Endothelial cell of umbilical vein (primary cell): ENCODE data around the gene YPEL1. TPM values are rescaled to one million over a fixed set of nuclear protein-coding genes. Genes with fewer than 3 reads are reported as not detected.

ENCODE experiments used
- BruUV-seq: library from RNA; stranded (reverse); fragments of 400-500 nt; replicated peaks from 2 replicates; lab custom pipeline; 2021; lab: Mats Ljungman, UMichigan
- CTCF ChIA-PET: fragments of 300-600, 350-600 bp; sonication (Branson Sonifier 250); formaldehyde crosslinking; loops from one replicate; lab custom pipeline; 2021; ENCODE audit warnings: antibody characterized with exemption, inconsistent platforms; lab: Charles Lee
- POLR2A ChIA-PET: fragments of 300-600, 350-600 bp; sonication (Branson Sonifier 250); formaldehyde crosslinking; loops from one replicate; lab custom pipeline; 2021; ENCODE audit warnings: antibody characterized with exemption, inconsistent platforms; lab: Charles Lee
- DNase-seq: peaks from one replicate; pipeline ENCODE4 v3.0.0-alpha.2; 2011; ENCODE audit warnings: low read depth, low spot score
- FAIRE-seq: peaks from 2 replicates; lab custom pipeline; 2011; peaks lifted over from hg19 to GRCh38; lab: Jason Lieb, UNC
- H2AFZ ChIP-seq: 2 replicates; pipeline ENCODE4 v1.6.0; 2012; ENCODE audit warnings: low read depth, low read length, control low read depth, inconsistent platforms
- H3K27ac ChIP-seq: 2 replicates; pipeline ENCODE4 v1.5.1; 2011; ENCODE audit warnings: low read depth, mild to moderate bottlenecking, control low read depth, low read length, moderate library complexity; ENCODE audit not compliant: insufficient read depth
- H3K27me3 ChIP-seq, 2 experiments: 2 replicates each; pipeline versions ENCODE4 v1.6.0 to v1.6.1; 2011; ENCODE audit warnings: low read length in 2 of 2, mixed read lengths in 1 of 2; ENCODE audit not compliant: control insufficient read depth in 2 of 2, insufficient read depth in 2 of 2
- H3K36me3 ChIP-seq, 2 experiments: 2 replicates in 1 of 2; 3 replicates in 1 of 2; pipeline ENCODE4 v1.5.1; 2011; ENCODE audit warnings: low read length in 2 of 2, mild to moderate bottlenecking in 1 of 2, moderate library complexity in 1 of 2; ENCODE audit not compliant: control insufficient read depth in 2 of 2, insufficient read depth in 2 of 2; ENCODE audit errors: extremely low read depth in 1 of 2
- H3K4me1 ChIP-seq: 3 replicates; pipeline ENCODE4 v1.5.1; 2011; ENCODE audit warnings: mild to moderate bottlenecking, low read length; ENCODE audit not compliant: control insufficient read depth, insufficient read depth; ENCODE audit errors: extremely low read depth
- H3K4me2 ChIP-seq: 2 replicates; pipeline ENCODE4 v1.6.1; 2011; ENCODE audit warnings: low read length, control low read depth, mixed read lengths; ENCODE audit not compliant: insufficient read depth
- H3K4me3 ChIP-seq, 3 experiments: fragments of 200-600 bp in 1 of 3; sonication (generic), shearing (Covaris generic) in 1 of 3; replicated peaks in 1 of 3; 2 replicates each; pipeline ENCODE4 v1.5.1; 2011 to 2016; ENCODE audit warnings: control low read depth in 3 of 3, low read length in 3 of 3, mild to moderate bottlenecking in 2 of 3, inconsistent platforms in 1 of 3, low read depth in 1 of 3, moderate library complexity in 1 of 3; ENCODE audit not compliant: insufficient read depth in 1 of 3
- H3K79me2 ChIP-seq: 2 replicates; pipeline ENCODE4 v1.6.0; 2012; ENCODE audit warnings: low read length, inconsistent platforms; ENCODE audit not compliant: control insufficient read depth, insufficient read depth
- H3K9ac ChIP-seq: replicated peaks from 2 replicates; pipeline ENCODE3; 2011; ENCODE audit warnings: low read length, control low read depth; ENCODE audit not compliant: insufficient read depth; ENCODE audit errors: extremely low read depth
- H3K9me1 ChIP-seq: replicated peaks from 3 replicates; pipeline ENCODE4 v1.6.0; 2011; ENCODE audit warnings: mild to moderate bottlenecking, low read length; ENCODE audit not compliant: control insufficient read depth, insufficient read depth; ENCODE audit errors: extremely low read depth
- H3K9me3 ChIP-seq: replicated peaks from 2 replicates; pipeline ENCODE4 v1.5.1; 2012; ENCODE audit warnings: low read length, inconsistent platforms; ENCODE audit not compliant: control insufficient read depth, insufficient read depth
- H4K20me1 ChIP-seq: replicated peaks from 2 replicates; pipeline ENCODE3; 2011; ENCODE audit warnings: mild to moderate bottlenecking, low read length; ENCODE audit not compliant: control insufficient read depth, insufficient read depth; ENCODE audit errors: extremely low read depth
- EZH2 ChIP-seq: IDR thresholded peaks from 2 replicates; pipeline ENCODE4 v1.6.1; 2012; ENCODE audit warnings: borderline replicate concordance, low read depth, mild to moderate bottlenecking, moderate library complexity, low read length, inconsistent platforms; ENCODE audit not compliant: severe bottlenecking
- FOS ChIP-seq: IDR thresholded peaks from 2 replicates; pipeline ENCODE4 v1.6.1; 2011; ENCODE audit warnings: mild to moderate bottlenecking, low read length, moderate library complexity, borderline replicate concordance; ENCODE audit not compliant: insufficient read depth
- GATA2 ChIP-seq: IDR thresholded peaks from 2 replicates; pipeline ENCODE4 v1.7.0; 2011; ENCODE audit warnings: low read depth, mild to moderate bottlenecking, moderate library complexity, mixed read lengths, low read length; ENCODE audit not compliant: insufficient read length, insufficient read depth
- JUN ChIP-seq: IDR thresholded peaks from 2 replicates; pipeline ENCODE4 v1.6.1; 2011; ENCODE audit warnings: borderline replicate concordance, low read depth; ENCODE audit not compliant: insufficient read length, insufficient read depth
- MYC ChIP-seq: IDR thresholded peaks from one replicate; pipeline ENCODE4 v1.6.1; 2011; ENCODE audit warnings: mild to moderate bottlenecking, low read depth, low read length
- POLR2A ChIP-seq: IDR thresholded peaks from 2 replicates; pipeline ENCODE4 v1.6.1; 2012; ENCODE audit warnings: low read depth, mild to moderate bottlenecking, control low read depth, low read length
- POLR2AphosphoS5 ChIP-seq: IDR thresholded peaks from 2 replicates; pipeline ENCODE4 v1.6.1; 2012; ENCODE audit warnings: low read depth, mild to moderate bottlenecking, control low read depth, low read length, moderate library complexity; ENCODE audit not compliant: insufficient read depth
- dilution Hi-C: fragments of 300-500 bp; cut with MboI; formaldehyde crosslinking; loops from one replicate; pipeline ENCODE4 v1.15.0; 2019; ENCODE audit warnings: low sequenced_read_pairs; ENCODE audit not compliant: extremely low pct_ligation_motif_present
- intact Hi-C: fragments of 100-400 bp; cut with micrococcal nuclease; formaldehyde crosslinking; loops from one replicate; pipeline ENCODE4 v1.10.0; 2022
- polyA plus RNA-seq, 4 experiments: library from polyadenylated mRNA; depleted of rRNA in 3 of 4; stranded (reverse) in 3 of 4; unstranded in 1 of 4; fragments of >200 nt; gene quantifications; 2 replicates each; pipeline versions ENCODE4 v1.2.1 to v1.2.3, GENCODE V29; 2011 to 2012; ENCODE audit warnings: missing spikeins in 1 of 4
- total RNA-seq: library from RNA; stranded (reverse); gene quantifications from 2 replicates; pipeline ENCODE4 v1.2.3, GENCODE V29; 2021
- TF ChIP-seq, protein P1 (sequence below): IDR thresholded peaks from 2 replicates; pipeline ENCODE4 v1.6.1; 2011; ENCODE audit not compliant: insufficient read depth, insufficient read length
- TF ChIP-seq, protein P2 (sequence below), 2 donors: IDR thresholded peaks; 1 replicate in 1 of 2; 2 replicates in 1 of 2; pipeline ENCODE4 v1.5.1; 2011; ENCODE audit warnings: low read length in 2 of 2, mild to moderate bottlenecking in 2 of 2, moderate library complexity in 2 of 2, control low read depth in 1 of 2, inconsistent platforms in 1 of 2, low read depth in 1 of 2; ENCODE audit not compliant: insufficient read depth in 1 of 2; ENCODE audit errors: extremely low read depth in 1 of 2

YPEL1 gene
- total and polyA plus RNA-seq, 2 donors (not counting 3 experiments of a cell fraction or from before 2014, with no cell fraction given) = 3.7 to 6.2 TPM

DNA sequence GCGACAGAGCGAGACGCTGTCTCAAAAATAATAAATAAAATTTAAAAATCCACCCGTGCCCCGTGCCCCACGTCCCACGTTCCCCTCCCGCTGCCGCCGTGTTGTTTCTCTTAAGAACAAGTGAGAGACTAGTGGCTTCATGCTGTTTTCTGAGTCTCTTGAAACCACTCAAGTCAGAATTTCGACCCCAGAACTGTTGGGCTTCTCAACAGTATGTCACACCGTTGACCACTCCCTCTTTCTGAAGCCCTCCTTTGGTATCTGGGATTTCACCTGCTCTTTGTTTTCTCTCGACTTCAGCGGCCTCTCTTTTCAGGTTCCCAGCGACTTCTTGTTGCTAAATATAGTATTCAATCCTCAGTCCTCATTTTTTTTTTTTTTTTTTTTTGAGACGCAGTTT, 68.8 kb downstream of the YPEL1 start:
- no peaks in the 10 kb centered on the region for H3K9me3 ChIP-seq
- FAIRE-seq (no peak), DNase-seq (no peak)
- H3K4me2 ChIP-seq = peak overlapping the region; percentile 90
- peaks cover 8% of the 10 kb centered on the region for H3K79me2 ChIP-seq
- intact Hi-C loops = no loop called here
- peaks cover 7% of the 10 kb centered on the region for H3K4me1 ChIP-seq
- TF ChIP-seq POLR2A (no peak), GATA2 (no peak), POLR2AphosphoS5 (no peak), FOS (no peak), JUN (no peak), EZH2 (no peak), MYC (no peak)
- TF ChIP-seq, protein P1, sequence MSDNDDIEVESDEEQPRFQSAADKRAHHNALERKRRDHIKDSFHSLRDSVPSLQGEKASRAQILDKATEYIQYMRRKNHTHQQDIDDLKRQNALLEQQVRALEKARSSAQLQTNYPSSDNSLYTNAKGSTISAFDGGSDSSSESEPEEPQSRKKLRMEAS = no peak
- TF ChIP-seq, protein P2, sequence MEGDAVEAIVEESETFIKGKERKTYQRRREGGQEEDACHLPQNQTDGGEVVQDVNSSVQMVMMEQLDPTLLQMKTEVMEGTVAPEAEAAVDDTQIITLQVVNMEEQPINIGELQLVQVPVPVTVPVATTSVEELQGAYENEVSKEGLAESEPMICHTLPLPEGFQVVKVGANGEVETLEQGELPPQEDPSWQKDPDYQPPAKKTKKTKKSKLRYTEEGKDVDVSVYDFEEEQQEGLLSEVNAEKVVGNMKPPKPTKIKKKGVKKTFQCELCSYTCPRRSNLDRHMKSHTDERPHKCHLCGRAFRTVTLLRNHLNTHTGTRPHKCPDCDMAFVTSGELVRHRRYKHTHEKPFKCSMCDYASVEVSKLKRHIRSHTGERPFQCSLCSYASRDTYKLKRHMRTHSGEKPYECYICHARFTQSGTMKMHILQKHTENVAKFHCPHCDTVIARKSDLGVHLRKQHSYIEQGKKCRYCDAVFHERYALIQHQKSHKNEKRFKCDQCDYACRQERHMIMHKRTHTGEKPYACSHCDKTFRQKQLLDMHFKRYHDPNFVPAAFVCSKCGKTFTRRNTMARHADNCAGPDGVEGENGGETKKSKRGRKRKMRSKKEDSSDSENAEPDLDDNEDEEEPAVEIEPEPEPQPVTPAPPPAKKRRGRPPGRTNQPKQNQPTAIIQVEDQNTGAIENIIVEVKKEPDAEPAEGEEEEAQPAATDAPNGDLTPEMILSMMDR (IDR thresholded peaks at IDR 0.05; ENCODE audit: extremely low read depth in 1 of 2, insufficient read depth in 1 of 2, low read depth in 1 of 2, low read length in 2 of 2) = no peak
- no peaks in the 10 kb centered on the region for H4K20me1 ChIP-seq
- no peaks in the 10 kb centered on the region for H3K27me3 ChIP-seq
- no TSS peak for BruUV-seq
- CTCF ChIA-PET = no interaction called here
- peaks cover 0 to 5% of the 10 kb centered on the region in 2 experiments for H3K36me3 ChIP-seq
- dilution Hi-C loops = no loop called here
- peak overlapping the region in 2 of 3 experiments; percentile 87 to 94 for H3K4me3 ChIP-seq
- POLR2A ChIA-PET = interaction anchor here (0.6 kb wide), 1 partner anchor 12 kb away, joined by 4 read pairs; no protein-coding TSS in a partner anchor
- no peak overlapping the region for H2AFZ ChIP-seq
- no peak overlapping the region for H3K27ac ChIP-seq
- H3K9ac ChIP-seq = peak overlapping the region; percentile 86
- H3K9me1 ChIP-seq = no peaks in the 10 kb centered on the region
